WI38 (cell line): ENCODE results near the gene ZSWIM5.

ENCODE experiments used
- H3K4me3 ChIP-seq: 2 replicates; pipeline ENCODE4 v1.5.1; 2011; ENCODE audit warnings: low read depth, mild to moderate bottlenecking, control low read depth, low read length
- CTCF ChIP-seq: IDR thresholded peaks from 2 replicates; pipeline ENCODE4 v1.5.1; 2012; ENCODE audit warnings: low read depth, mild to moderate bottlenecking, control low read depth, low read length

ZSWIM5 gene

GRCh38 chr1:45013551-45014209, 192.7 kb downstream of the ZSWIM5 start:
- no peak overlapping the region; the same call in 1 of the 2 replicates for H3K4me3 ChIP-seq

GRCh38 chr1:45012639-45013278, 193.6 kb downstream of the ZSWIM5 start:
- peak overlapping the region; percentile 91 for H3K4me3 ChIP-seq
- no peak for TF ChIP-seq CTCF

More at GRCh38 chr1:45013551-45014209, 192.7 kb downstream of the ZSWIM5 start:
- TF ChIP-seq CTCF: no peak

- peak within 1 kb of the TSS; percentile 91 for H3K4me3 ChIP-seq
- TF ChIP-seq CTCF: no peak
These were observed 194.4 kb downstream of the ZSWIM5 start, which contains the start of gene UROD for GRCh38 chr1:45011837-45012638. TSS of gene UROD (plus strand) at chr1:45012254. CDS start at chr1:45012266, 12 bp downstream.

GRCh38 chr1:45010855-45011811, 195.3 kb downstream of the ZSWIM5 start, which contains the start of gene HECTD3:
TSS of gene HECTD3 (minus strand) at chr1:45011324. CDS start at chr1:45011257, 67 bp downstream.
- no peak for TF ChIP-seq CTCF
- peak within 1 kb of the TSS; percentile 91 for H3K4me3 ChIP-seq

GRCh38 chr1:45009956-45010854, 196.2 kb downstream of the ZSWIM5 start:
- TF ChIP-seq CTCF: no peak
- peak overlapping the region; percentile 91 for H3K4me3 ChIP-seq

GRCh38 chr1:45009296-45009865, 197.0 kb downstream of the ZSWIM5 start:
- peak overlapping the region; percentile 91 for H3K4me3 ChIP-seq
- no peak for TF ChIP-seq CTCF
